HG03066 (cell line): ENCODE results near the gene WRAP53.

Experiments
- ATAC-seq: cut with Tn5 transposase; IDR thresholded peaks from one replicate; pipeline ENCODE4 v1.9.1; 2021; ENCODE audit warnings: low read depth; ENCODE audit not compliant: unreplicated experiment

Gene WRAP53

GRCh38 chr17:7707446-7707845 lies 19.2 kb downstream of the WRAP53 start:
- ATAC-seq = no peak

- no peak for ATAC-seq
These were observed 19.8 kb downstream of the WRAP53 start for GRCh38 chr17:7707858-7708750.

- ATAC-seq = no peak
These were observed 20.8 kb downstream of the WRAP53 start for GRCh38 chr17:7709031-7709430.

- no peak for ATAC-seq
These were observed 22.0 kb downstream of the WRAP53 start for GRCh38 chr17:7710301-7710700.

GRCh38 chr17:7711051-7711755 lies 22.9 kb downstream of the WRAP53 start:
- ATAC-seq = no peak

GRCh38 chr17:7712111-7712771 lies 24.0 kb downstream of the WRAP53 start:
- no peak for ATAC-seq

GRCh38 chr17:7713782-7714181 lies 25.5 kb downstream of the WRAP53 start:
- no peak for ATAC-seq

- ATAC-seq = no peak
These were observed 26.7 kb downstream of the WRAP53 start for GRCh38 chr17:7714721-7715594.

- no peak for ATAC-seq
These were observed 27.9 kb downstream of the WRAP53 start for GRCh38 chr17:7715936-7716886.

GRCh38 chr17:7716901-7717755 lies 28.9 kb downstream of the WRAP53 start, which contains the start of gene DNAH2:
Gene DNAH2, plus strand, starts transcription at chr17:7717744. Its CDS starts 1,991 bp downstream, at chr17:7719735.
- no peak for ATAC-seq

- no peak for ATAC-seq
These were observed 29.6 kb downstream of the WRAP53 start for GRCh38 chr17:7717756-7718350.

GRCh38 chr17:7719661-7720060 lies 31.4 kb downstream of the WRAP53 start:
- ATAC-seq = no peak

GRCh38 chr17:7720125-7720524 lies 31.8 kb downstream of the WRAP53 start:
- no peak for ATAC-seq

GRCh38 chr17:7721612-7722011 lies 33.3 kb downstream of the WRAP53 start:
- no peak for ATAC-seq

- no peak for ATAC-seq
These were observed 39.6 kb downstream of the WRAP53 start for GRCh38 chr17:7727886-7728285.

- ATAC-seq = no peak
These were observed 41.5 kb downstream of the WRAP53 start for GRCh38 chr17:7729816-7730215.

GRCh38 chr17:7732981-7733539 lies 44.8 kb downstream of the WRAP53 start:
- no peak for ATAC-seq

GRCh38 chr17:7737601-7738000 lies 49.3 kb downstream of the WRAP53 start:
- ATAC-seq = no peak
